Measurements from ENCODE around the gene LRRFIP1. TPM values are rescaled to one million over a fixed set of nuclear protein-coding genes. Genes with fewer than 3 reads are reported as not detected.

The LRRFIP1 gene
- 38.1 and 47.3 TPM in 2 replicates for total RNA-seq (2014; rRNA removed; shearing (Covaris generic))
- 27.7 and 33.9 TPM in 2 replicates for polyA plus RNA-seq (2015; cell fraction: cytosol; rRNA removed)
- 30.4 and 49.5 TPM in 2 replicates for polyA plus RNA-seq (2015; cell fraction: nucleus; rRNA removed)

GRCh38 chr2:237627441-237628246 is at the start of gene LRRFIP1:
TSS of gene LRRFIP1 (plus strand) at chr2:237627587. CDS start at chr2:237627645, 58 bp downstream.
- in situ Hi-C loops (cut with HindIII; ENCODE audit: low pct_unique_long_range_greater_than_20kb, low sequenced_read_pairs): no loop called here
- DNase-seq (ENCODE audit: low read depth, low spot score): peak; percentile 16

GRCh38 chr2:237577956-237578870 is 49.2 kb upstream of the LRRFIP1 start:
- in situ Hi-C loops (cut with HindIII; ENCODE audit: low pct_unique_long_range_greater_than_20kb, low sequenced_read_pairs): no loop called here
- no peak for DNase-seq (ENCODE audit: low read depth, low spot score)

- in situ Hi-C loops (cut with HindIII; ENCODE audit: low pct_unique_long_range_greater_than_20kb, low sequenced_read_pairs): no loop called here
- DNase-seq (ENCODE audit: low read depth, low spot score): no peak
These were observed 46.1 kb upstream of the LRRFIP1 start for GRCh38 chr2:237581326-237581725.

DNA sequence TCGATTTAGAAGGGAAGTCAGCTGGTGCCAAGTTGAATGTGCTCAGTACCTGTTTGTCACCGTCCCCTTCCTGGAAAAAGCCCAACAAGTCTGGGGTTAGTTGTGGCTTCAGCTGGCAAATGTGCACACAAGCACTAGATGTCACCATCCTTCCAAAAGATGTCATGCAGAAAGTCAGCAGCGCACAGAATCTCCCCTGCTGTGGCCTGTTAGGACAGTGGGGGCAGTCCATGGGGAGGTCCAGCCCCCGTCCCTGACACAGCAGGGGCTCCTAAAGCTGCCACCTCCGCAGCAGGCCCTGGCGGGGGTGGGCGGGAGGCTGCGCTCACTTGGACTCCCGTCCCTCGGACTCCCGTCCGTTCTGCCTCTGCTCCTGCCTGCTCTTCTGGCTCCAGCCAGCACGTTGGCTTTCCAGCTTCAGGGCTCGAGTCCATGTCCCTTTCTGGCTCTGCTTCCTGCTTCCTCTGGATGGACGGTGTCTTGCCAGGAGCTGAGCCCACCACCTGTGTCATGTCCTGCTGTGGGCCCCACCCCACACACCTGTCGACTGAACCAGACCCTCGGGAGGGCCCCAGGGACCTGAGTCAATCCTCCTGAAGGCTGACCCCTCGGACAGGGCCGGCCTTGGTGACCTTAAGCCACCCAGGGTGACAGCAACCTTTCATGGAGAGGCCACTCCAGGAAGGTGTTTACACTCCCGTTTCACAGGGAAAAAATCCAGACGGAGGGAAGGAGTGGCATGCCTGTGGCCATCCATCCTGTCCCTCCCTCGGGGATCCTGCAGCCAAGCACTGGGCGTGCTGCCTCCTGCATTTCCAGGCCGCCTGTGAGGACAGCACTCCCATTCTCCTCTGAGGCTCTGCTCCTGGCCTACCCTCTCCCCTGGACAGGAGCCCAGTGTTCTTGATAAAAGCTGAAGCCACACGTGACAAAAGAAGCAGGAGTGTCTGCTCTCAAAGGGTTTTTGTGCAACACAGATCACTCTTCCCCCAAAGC is 45.3 kb upstream of the LRRFIP1 start:
- DNase-seq (ENCODE audit: low read depth, low spot score): peak; percentile 97
- in situ Hi-C loops (cut with HindIII; ENCODE audit: low pct_unique_long_range_greater_than_20kb, low sequenced_read_pairs): no loop called here

- DNase-seq (ENCODE audit: low read depth, low spot score): no peak
These were observed 43.7 kb upstream of the LRRFIP1 start for GRCh38 chr2:237583385-237584295.

DNA sequence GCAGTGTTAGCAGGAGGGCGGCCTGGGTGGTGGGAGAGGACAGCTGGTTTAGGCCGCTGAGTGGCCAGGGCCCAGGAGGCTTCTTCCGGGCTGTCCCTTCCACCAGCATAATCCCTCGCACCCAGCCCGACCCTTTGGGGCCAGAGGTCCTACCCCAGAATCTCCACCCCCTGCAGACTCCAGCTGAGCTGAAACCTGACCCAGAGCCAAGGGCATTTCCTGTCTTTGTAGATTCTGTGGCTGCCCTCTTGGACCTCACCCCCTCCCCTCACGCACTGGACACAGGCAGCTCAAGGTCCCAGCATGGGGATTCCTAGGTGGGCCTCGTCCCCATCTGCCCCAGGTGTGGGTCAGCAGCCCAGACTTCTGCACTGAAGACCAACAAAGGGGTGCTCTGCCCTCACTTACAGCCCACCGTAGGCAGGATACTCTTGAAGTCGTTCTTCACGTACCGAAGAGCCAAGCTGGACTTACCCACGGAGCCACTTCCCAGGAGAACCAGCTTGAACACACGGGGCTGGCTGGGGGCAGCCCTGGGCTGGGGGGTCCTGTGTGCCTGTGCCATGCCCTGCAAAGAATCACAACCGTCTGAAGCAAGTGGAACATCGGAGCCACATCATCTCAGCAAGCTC is 41.7 kb upstream of the LRRFIP1 start:
- DNase-seq (ENCODE audit: low read depth, low spot score): no peak
- in situ Hi-C loops (cut with HindIII; ENCODE audit: low pct_unique_long_range_greater_than_20kb, low sequenced_read_pairs): no loop called here

More at GRCh38 chr2:237583385-237584295, 43.7 kb upstream of the LRRFIP1 start:
- in situ Hi-C loops (cut with HindIII; ENCODE audit: low pct_unique_long_range_greater_than_20kb, low sequenced_read_pairs): no loop called here

DNA sequence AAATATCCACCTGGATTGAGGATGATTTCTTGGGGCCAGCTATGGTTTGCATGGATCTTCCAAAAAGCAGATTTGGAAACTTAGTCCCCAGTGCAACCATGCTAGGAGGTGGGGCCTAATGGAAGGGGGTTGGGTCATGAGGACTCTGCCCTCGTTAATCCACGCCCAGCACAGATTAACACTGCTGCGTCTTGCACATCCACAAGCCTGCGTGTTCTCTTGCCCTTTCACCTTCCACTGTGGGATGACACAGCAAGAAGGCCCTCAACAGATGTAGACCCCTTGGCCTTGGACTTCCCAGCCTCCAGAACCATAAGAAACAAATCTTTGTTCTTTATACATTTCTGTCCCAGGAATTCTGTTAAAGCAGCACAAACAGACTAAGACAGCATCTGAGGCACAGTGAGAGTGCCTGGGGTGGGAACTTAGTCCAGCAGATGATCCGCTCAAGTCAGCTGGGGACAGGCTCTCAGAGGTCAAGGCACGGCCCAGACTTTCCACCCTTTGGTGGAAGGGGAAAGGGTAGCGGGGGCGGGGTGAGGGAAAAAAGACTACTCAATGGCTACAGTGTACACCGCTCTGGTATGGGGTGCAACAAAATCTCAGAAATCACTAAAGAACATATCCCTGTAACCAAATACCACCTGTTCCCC is 39.2 kb upstream of the LRRFIP1 start:
- in situ Hi-C loops (cut with HindIII; ENCODE audit: low pct_unique_long_range_greater_than_20kb, low sequenced_read_pairs): no loop called here
- DNase-seq (ENCODE audit: low read depth, low spot score): peak; percentile 54

GRCh38 chr2:237590272-237591140 is 36.9 kb upstream of the LRRFIP1 start, which contains the start of gene RAB17:
TSS of gene RAB17 (minus strand) at chr2:237590734. CDS start at chr2:237586154, 4,580 bp downstream.
- peak; percentile 76 for DNase-seq (ENCODE audit: low read depth, low spot score)
- in situ Hi-C loops (cut with HindIII; ENCODE audit: low pct_unique_long_range_greater_than_20kb, low sequenced_read_pairs): no loop called here

DNA sequence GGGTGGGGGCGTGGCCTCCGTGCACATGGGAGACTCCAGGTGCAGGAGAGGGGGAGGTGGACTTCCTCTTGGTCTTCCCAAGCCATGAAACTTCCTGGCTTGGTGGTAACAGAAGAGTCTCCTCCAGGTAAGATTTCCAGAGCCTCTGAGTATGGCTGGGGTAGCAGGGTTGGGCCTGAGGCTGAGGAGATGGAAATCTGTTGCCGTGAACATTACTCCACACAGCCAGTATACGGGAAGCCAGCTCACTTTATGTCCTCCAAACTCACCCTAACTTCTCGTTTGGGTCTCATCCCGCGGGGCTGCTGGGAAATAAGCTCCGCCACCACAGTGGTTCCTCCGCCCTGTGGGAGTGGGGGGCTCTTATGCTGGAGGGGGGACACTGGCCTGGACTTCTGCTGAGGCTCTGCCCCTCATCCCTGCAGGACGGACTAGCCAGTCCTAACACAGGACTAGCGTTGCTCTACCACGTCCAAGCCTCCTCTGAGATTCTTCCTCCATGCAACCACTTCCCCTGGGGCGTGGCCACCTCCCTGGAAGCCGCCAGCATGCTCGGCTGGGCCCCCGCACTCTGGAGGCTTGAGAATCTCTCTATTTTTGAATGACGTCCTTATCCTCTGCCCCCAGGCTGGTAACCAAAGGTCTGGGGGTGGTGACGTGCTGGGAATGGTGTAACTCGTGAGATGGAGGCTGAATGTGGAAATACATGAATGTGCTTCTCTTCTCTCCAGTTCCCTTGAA is 36.1 kb upstream of the LRRFIP1 start:
- in situ Hi-C loops (cut with HindIII; ENCODE audit: low pct_unique_long_range_greater_than_20kb, low sequenced_read_pairs): no loop called here
- peak; percentile 98 for DNase-seq (ENCODE audit: low read depth, low spot score)

DNA sequence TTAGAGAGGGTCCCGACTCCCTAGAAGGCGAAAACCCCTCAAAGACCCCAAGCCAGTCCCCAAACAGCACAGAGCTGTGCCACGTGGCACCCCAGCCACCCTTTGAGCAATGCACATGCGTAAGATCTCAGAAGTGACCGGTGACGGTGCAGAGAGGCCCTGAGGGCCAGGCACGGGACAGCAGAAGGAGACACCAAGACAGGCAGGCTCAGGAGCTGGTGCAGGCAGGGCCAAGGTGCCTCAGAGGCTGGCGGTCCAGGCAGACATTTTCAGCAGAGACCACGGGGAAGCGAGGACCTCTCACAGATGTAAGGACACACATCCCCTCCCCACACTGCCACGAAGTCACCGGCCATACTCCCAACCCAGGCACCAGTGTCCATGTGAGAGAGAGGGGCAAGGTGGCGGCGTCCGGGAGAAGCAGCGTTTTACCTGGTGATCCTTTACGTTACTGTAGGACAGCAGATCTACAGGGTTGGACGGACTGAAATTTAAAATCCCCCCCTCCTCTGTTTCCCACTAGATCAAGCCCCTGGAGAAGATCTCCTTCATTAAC is 34.9 kb upstream of the LRRFIP1 start:
- in situ Hi-C loops (cut with HindIII; ENCODE audit: low pct_unique_long_range_greater_than_20kb, low sequenced_read_pairs): no loop called here

GRCh38 chr2:237593036-237593435 is 34.4 kb upstream of the LRRFIP1 start:
- no peak for DNase-seq (ENCODE audit: low read depth, low spot score)
- in situ Hi-C loops (cut with HindIII; ENCODE audit: low pct_unique_long_range_greater_than_20kb, low sequenced_read_pairs): no loop called here

More for the DNA sequence above, 34.9 kb upstream of the LRRFIP1 start:
- no peak for DNase-seq (ENCODE audit: low read depth, low spot score)

- in situ Hi-C loops (cut with HindIII; ENCODE audit: low pct_unique_long_range_greater_than_20kb, low sequenced_read_pairs): no loop called here
- no peak for DNase-seq (ENCODE audit: low read depth, low spot score)
These were observed 33.6 kb upstream of the LRRFIP1 start for GRCh38 chr2:237593596-237594320.

GRCh38 chr2:237594514-237594871 is 32.9 kb upstream of the LRRFIP1 start:
- in situ Hi-C loops (cut with HindIII; ENCODE audit: low pct_unique_long_range_greater_than_20kb, low sequenced_read_pairs): no loop called here
- peak; percentile 52 for DNase-seq (ENCODE audit: low read depth, low spot score)

Data from SK-MEL-5 (cell line).